Stimulated activated memory B cell treated with anti-CD40 and anti-IgM and Interleukin-4, amounts not matched to agents 10 μg/mL and 1 μg/mL and 100 μg/mL, for 72 hours (primary cell): ENCODE results near the gene PLXNA3.

Experiments used
- ATAC-seq: fragments of 150-1000 bp; cut with Tn5 transposase; 2 replicates; pipeline ENCODE4 v1.10.0; 2021
- H3K27ac Mint-ChIP-seq: one replicate; pipeline ENCODE4 v1.8.0; 2022; ENCODE audit warnings: mild to moderate bottlenecking, mixed read lengths
- H3K27me3 Mint-ChIP-seq: one replicate; pipeline ENCODE4 v1.8.0; 2022; ENCODE audit warnings: mixed read lengths
- H3K36me3 Mint-ChIP-seq: one replicate; pipeline ENCODE4 v1.8.0; 2022; ENCODE audit warnings: mixed read lengths
- H3K4me1 Mint-ChIP-seq: one replicate; pipeline ENCODE4 v1.8.0; 2022; ENCODE audit warnings: mixed read lengths
- H3K4me3 Mint-ChIP-seq: one replicate; pipeline ENCODE4 v1.8.0; 2022; ENCODE audit warnings: mild to moderate bottlenecking, moderate library complexity, mixed read lengths
- H3K9me3 Mint-ChIP-seq: one replicate; pipeline ENCODE4 v1.8.0; 2022; ENCODE audit warnings: mixed read lengths

The PLXNA3 gene

GRCh38 chrX:154511761-154512160, 53.7 kb downstream of the PLXNA3 start:
- peaks cover 29% of the 10 kb centered on the region for H3K4me1 Mint-ChIP-seq
- peaks cover 38% of the 10 kb centered on the region for H3K36me3 Mint-ChIP-seq
- no peak overlapping the region for H3K4me3 Mint-ChIP-seq
- no peaks in the 10 kb centered on the region for H3K27me3 Mint-ChIP-seq
- ATAC-seq: no peak
- H3K27ac Mint-ChIP-seq: no peak overlapping the region
- H3K9me3 Mint-ChIP-seq: no peaks in the 10 kb centered on the region

- no peak overlapping the region for H3K27ac Mint-ChIP-seq
- peaks cover 30% of the 10 kb centered on the region for H3K4me1 Mint-ChIP-seq
- H3K9me3 Mint-ChIP-seq: no peaks in the 10 kb centered on the region
- ATAC-seq: no peak
- H3K4me3 Mint-ChIP-seq: no peak overlapping the region
- H3K36me3 Mint-ChIP-seq: peaks cover 36% of the 10 kb centered on the region
- no peaks in the 10 kb centered on the region for H3K27me3 Mint-ChIP-seq
These were observed 54.9 kb downstream of the PLXNA3 start for GRCh38 chrX:154512879-154513553.

- peak overlapping the region; percentile 62 for H3K27ac Mint-ChIP-seq
- peaks cover 28% of the 10 kb centered on the region for H3K4me1 Mint-ChIP-seq
- H3K4me3 Mint-ChIP-seq: peak overlapping the region; percentile 42
- H3K9me3 Mint-ChIP-seq: no peaks in the 10 kb centered on the region
- peaks cover 32% of the 10 kb centered on the region for H3K36me3 Mint-ChIP-seq
- no peaks in the 10 kb centered on the region for H3K27me3 Mint-ChIP-seq
- no peak for ATAC-seq
These were observed 55.6 kb downstream of the PLXNA3 start for GRCh38 chrX:154513716-154514115.

GRCh38 chrX:154515090-154515965, 57.2 kb downstream of the PLXNA3 start:
- Mint-ChIP-seq H3K4me3 (peak overlapping the region; percentile 82), H3K27me3 (no peaks in the 10 kb centered on the region), H3K4me1 (peaks cover 23% of the 10 kb centered on the region), H3K27ac (peak overlapping the region; percentile 83), H3K9me3 (no peaks in the 10 kb centered on the region), H3K36me3 (peaks cover 18% of the 10 kb centered on the region)
- ATAC-seq: peak; percentile 44

GRCh38 chrX:154515966-154516655, 58.0 kb downstream of the PLXNA3 start, which contains the start of gene FAM3A:
Gene FAM3A (minus strand): TSS chrX:154516232. CDS start chrX:154515772, 460 bp downstream.
- no peaks in the 10 kb centered on the region for H3K27me3 Mint-ChIP-seq
- peaks cover 23% of the 10 kb centered on the region for H3K4me1 Mint-ChIP-seq
- peaks cover 12% of the 10 kb centered on the region for H3K36me3 Mint-ChIP-seq
- peak within 1 kb of the TSS; percentile 82 for H3K4me3 Mint-ChIP-seq
- ATAC-seq: peak; percentile 98
- H3K27ac Mint-ChIP-seq: peak within 1 kb of the TSS; percentile 83
- H3K9me3 Mint-ChIP-seq: no peaks in the 10 kb centered on the region

GRCh38 chrX:154516656-154517100, 58.6 kb downstream of the PLXNA3 start:
- Mint-ChIP-seq H3K36me3 (peaks cover 12% of the 10 kb centered on the region), H3K27me3 (no peaks in the 10 kb centered on the region), H3K4me3 (peak overlapping the region; percentile 82), H3K4me1 (peaks cover 23% of the 10 kb centered on the region), H3K9me3 (no peaks in the 10 kb centered on the region), H3K27ac (peak overlapping the region; percentile 83)
- no peak for ATAC-seq

GRCh38 chrX:154517101-154517781, 59.2 kb downstream of the PLXNA3 start:
- no peak for ATAC-seq
- Mint-ChIP-seq H3K4me3 (peak overlapping the region; percentile 38), H3K36me3 (peaks cover 12% of the 10 kb centered on the region), H3K27ac (peak overlapping the region; percentile 83), H3K9me3 (no peaks in the 10 kb centered on the region), H3K27me3 (no peaks in the 10 kb centered on the region), H3K4me1 (peaks cover 23% of the 10 kb centered on the region)

GRCh38 chrX:154519389-154519788, 61.3 kb downstream of the PLXNA3 start:
- Mint-ChIP-seq H3K4me1 (peaks cover 15% of the 10 kb centered on the region), H3K36me3 (peaks cover 4% of the 10 kb centered on the region), H3K4me3 (no peak overlapping the region), H3K27ac (no peak overlapping the region), H3K27me3 (no peaks in the 10 kb centered on the region), H3K9me3 (no peaks in the 10 kb centered on the region)
- no peak for ATAC-seq

- H3K4me3 Mint-ChIP-seq: no peak overlapping the region
These were observed 67.8 kb downstream of the PLXNA3 start for GRCh38 chrX:154525606-154526490.

GRCh38 chrX:154526901-154527675, 69.0 kb downstream of the PLXNA3 start:
- peaks cover 8% of the 10 kb centered on the region for H3K36me3 Mint-ChIP-seq
- no peaks in the 10 kb centered on the region for H3K9me3 Mint-ChIP-seq
- H3K4me1 Mint-ChIP-seq: peaks cover 10% of the 10 kb centered on the region
- peak; percentile 92 for ATAC-seq
- H3K27me3 Mint-ChIP-seq: no peaks in the 10 kb centered on the region
- H3K27ac Mint-ChIP-seq: peak overlapping the region; percentile 77
- peak overlapping the region; percentile 75 for H3K4me3 Mint-ChIP-seq

More at GRCh38 chrX:154525606-154526490, 67.8 kb downstream of the PLXNA3 start:
- Mint-ChIP-seq H3K36me3 (peaks cover 2% of the 10 kb centered on the region), H3K4me1 (peaks cover 10% of the 10 kb centered on the region), H3K27ac (peak overlapping the region; percentile 24), H3K9me3 (no peaks in the 10 kb centered on the region), H3K27me3 (no peaks in the 10 kb centered on the region)
- ATAC-seq: no peak
